ENCODE results near the gene MX1. TPM values are rescaled to one million over a fixed set of nuclear protein-coding genes. Genes with fewer than 3 reads are reported as not detected.

MX1 gene
- total RNA-seq, 1 donor from 2014 or later, result 42.4 TPM

- H3K27me3 Mint-ChIP-seq (ENCODE audit: low read depth), result no peaks in the 10 kb centered on the region
- H3K4me3 Mint-ChIP-seq, result no peak overlapping the region
- H3K9me3 Mint-ChIP-seq, result no peaks in the 10 kb centered on the region
- no peak for DNase-seq (ENCODE audit: low spot score in 2 of 2, unreplicated experiment in 2 of 2)
- H3K27ac Mint-ChIP-seq, result no peak overlapping the region
- no peaks in the 10 kb centered on the region for H3K4me1 Mint-ChIP-seq
- peaks cover 37% of the 10 kb centered on the region for H3K36me3 Mint-ChIP-seq
- TF ChIP-seq, protein P1, sequence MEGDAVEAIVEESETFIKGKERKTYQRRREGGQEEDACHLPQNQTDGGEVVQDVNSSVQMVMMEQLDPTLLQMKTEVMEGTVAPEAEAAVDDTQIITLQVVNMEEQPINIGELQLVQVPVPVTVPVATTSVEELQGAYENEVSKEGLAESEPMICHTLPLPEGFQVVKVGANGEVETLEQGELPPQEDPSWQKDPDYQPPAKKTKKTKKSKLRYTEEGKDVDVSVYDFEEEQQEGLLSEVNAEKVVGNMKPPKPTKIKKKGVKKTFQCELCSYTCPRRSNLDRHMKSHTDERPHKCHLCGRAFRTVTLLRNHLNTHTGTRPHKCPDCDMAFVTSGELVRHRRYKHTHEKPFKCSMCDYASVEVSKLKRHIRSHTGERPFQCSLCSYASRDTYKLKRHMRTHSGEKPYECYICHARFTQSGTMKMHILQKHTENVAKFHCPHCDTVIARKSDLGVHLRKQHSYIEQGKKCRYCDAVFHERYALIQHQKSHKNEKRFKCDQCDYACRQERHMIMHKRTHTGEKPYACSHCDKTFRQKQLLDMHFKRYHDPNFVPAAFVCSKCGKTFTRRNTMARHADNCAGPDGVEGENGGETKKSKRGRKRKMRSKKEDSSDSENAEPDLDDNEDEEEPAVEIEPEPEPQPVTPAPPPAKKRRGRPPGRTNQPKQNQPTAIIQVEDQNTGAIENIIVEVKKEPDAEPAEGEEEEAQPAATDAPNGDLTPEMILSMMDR (IDR thresholded peaks at IDR 0.05; ENCODE audit: unreplicated experiment), result no peak
Observed at GRCh38 chr21:41447356-41447755, 21.3 kb downstream of the MX1 start.

DNA sequence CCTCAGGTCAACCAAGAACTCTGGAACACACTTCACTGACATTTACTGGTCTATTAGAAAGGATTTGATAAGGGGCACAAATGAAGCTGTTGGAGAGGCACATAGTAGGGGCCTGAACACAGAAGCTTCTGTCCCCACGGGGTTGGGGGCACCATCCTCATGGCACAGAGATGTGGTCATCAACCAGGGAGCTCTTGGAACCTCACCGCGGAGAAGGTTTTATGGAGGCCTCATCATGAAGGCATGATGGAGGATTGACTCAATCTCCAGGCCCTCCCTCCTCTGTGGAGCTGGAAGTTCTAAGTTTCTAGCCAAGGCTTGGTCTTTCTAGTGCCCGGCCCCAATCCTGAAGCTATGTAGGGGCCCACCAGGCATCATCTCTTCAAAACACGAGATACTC is 23.6 kb downstream of the MX1 start:
- Mint-ChIP-seq H3K4me1 (no peaks in the 10 kb centered on the region), H3K27ac (no peak overlapping the region), H3K4me3 (no peak overlapping the region), H3K36me3 (peaks cover 32% of the 10 kb centered on the region), H3K9me3 (no peaks in the 10 kb centered on the region), H3K27me3 (ENCODE audit: low read depth) (no peaks in the 10 kb centered on the region)
- no peak for DNase-seq (ENCODE audit: low spot score in 2 of 2, unreplicated experiment in 2 of 2)
- TF ChIP-seq, protein P1 (IDR thresholded peaks at IDR 0.05; ENCODE audit: unreplicated experiment), result no peak

GRCh38 chr21:41451753-41452676 is 26.0 kb downstream of the MX1 start:
- no peaks in the 10 kb centered on the region for H3K27me3 Mint-ChIP-seq (ENCODE audit: low read depth)
- DNase-seq (ENCODE audit: low spot score in 2 of 2, unreplicated experiment in 2 of 2), result no peak

DNA sequence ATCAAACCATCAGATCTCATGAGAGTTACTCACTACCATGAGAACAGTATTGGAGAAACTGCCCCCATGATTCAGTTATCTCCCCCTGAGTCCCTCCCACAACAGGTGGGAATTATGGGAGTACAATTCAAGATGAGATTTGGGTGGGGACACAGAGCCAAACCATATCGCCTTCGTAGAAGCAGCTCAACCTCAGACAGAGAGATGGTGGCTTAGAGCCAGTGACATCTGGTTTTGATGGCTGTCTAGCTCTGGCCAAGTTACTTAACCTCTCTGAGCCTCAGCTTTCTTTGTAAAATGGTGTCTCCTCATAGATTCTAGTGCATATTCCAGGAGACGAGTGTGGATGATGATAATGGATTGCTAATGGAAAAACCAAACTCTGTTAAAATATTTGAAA is 27.2 kb downstream of the MX1 start:
- Mint-ChIP-seq H3K4me1 (no peaks in the 10 kb centered on the region), H3K27ac (no peak overlapping the region), H3K36me3 (peaks cover 16% of the 10 kb centered on the region), H3K4me3 (no peak overlapping the region), H3K27me3 (ENCODE audit: low read depth) (no peaks in the 10 kb centered on the region), H3K9me3 (no peaks in the 10 kb centered on the region)
- DNase-seq (ENCODE audit: low spot score in 2 of 2, unreplicated experiment in 2 of 2), result no peak
- TF ChIP-seq, protein P1 (IDR thresholded peaks at IDR 0.05; ENCODE audit: unreplicated experiment), result no peak

More at GRCh38 chr21:41451753-41452676, 26.0 kb downstream of the MX1 start:
- Mint-ChIP-seq H3K9me3 (no peaks in the 10 kb centered on the region), H3K4me3 (no peak overlapping the region), H3K27ac (no peak overlapping the region), H3K36me3 (peaks cover 24% of the 10 kb centered on the region), H3K4me1 (no peaks in the 10 kb centered on the region)
- TF ChIP-seq, protein P1 (IDR thresholded peaks at IDR 0.05; ENCODE audit: unreplicated experiment), result no peak

GRCh38 chr21:41453761-41454160 is 27.7 kb downstream of the MX1 start:
- Mint-ChIP-seq H3K4me1 (no peaks in the 10 kb centered on the region), H3K4me3 (no peak overlapping the region), H3K27me3 (ENCODE audit: low read depth) (no peaks in the 10 kb centered on the region), H3K9me3 (no peaks in the 10 kb centered on the region), H3K27ac (no peak overlapping the region), H3K36me3 (peaks cover 14% of the 10 kb centered on the region)
- no peak for DNase-seq (ENCODE audit: low spot score in 2 of 2, unreplicated experiment in 2 of 2)
- TF ChIP-seq, protein P1 (IDR thresholded peaks at IDR 0.05; ENCODE audit: unreplicated experiment), result no peak

Data from mesothelial cell of epicardium (in vitro differentiated cells).